Stimulated activated CD4-positive, alpha-beta T cell treated with anti-CD3 and anti-CD28 coated beads, Interleukin-4, amount 100 ng/mL, for 1 hour (primary cell): Measurements from ENCODE around the gene AZIN2.

Source experiments
- DNase-seq: peaks from one replicate; pipeline ENCODE4 v3.0.0-alpha.2; 2020

Gene AZIN2

DNA sequence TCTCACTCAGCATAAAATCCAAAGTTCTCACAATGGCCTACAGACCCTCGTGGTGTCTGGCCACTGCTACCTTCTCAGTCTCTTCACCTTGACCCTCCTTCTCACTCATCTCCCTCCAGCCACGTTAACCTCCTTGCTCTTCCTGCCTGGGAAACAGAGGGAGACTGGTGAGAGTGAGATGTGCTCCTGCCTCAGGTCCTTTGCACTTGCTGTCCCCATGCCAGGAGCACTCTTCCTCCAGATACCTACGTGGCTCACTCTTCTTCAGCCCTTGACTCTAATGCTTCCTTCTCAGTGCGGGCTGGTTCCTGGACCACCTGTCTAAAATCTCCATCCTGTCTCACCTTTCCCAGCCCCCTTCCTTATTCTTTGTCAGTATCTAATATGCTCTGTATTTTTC lies 76.2 kb downstream of the AZIN2 start:
- no peak for DNase-seq

DNA sequence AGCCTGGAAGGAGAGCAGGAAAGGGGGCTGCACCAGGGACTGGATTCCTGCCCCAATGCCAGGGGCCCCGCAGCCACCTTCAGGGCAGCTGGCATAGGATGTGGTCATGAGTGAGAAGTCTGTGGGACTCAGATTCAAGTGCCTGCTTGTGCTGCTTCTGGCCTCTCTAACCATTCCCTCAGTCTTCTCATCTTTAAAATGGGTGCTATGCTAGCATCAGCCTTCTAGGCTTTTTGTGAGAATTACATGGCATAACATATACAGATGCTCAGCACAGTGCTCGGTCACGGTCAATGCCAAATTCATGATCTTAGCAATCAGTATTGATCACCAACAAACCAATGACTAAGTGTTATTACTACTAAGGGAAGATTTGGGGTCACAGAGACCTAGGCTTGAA lies 77.4 kb downstream of the AZIN2 start:
- no peak for DNase-seq

DNA sequence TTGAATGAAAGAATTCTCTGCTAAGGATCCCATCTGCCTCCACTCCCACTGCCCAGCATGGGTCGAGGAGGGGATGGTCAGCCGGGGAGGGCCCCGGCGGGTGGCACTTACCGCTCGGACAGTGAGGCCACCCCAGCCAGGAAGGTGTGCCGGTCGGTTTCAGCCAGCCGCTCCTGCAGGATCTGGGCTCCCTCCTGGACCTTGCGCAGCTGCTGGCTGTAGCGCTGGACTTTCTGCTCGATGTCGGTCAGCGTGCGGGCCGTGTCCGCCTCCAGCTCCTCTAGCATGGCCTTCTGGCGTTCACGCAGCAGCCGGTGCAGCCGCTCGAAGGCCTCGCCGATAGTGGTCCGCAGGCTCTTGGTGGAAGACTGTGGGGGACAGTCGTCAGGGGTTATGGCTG lies 78.6 kb downstream of the AZIN2 start:
- no peak for DNase-seq

DNA sequence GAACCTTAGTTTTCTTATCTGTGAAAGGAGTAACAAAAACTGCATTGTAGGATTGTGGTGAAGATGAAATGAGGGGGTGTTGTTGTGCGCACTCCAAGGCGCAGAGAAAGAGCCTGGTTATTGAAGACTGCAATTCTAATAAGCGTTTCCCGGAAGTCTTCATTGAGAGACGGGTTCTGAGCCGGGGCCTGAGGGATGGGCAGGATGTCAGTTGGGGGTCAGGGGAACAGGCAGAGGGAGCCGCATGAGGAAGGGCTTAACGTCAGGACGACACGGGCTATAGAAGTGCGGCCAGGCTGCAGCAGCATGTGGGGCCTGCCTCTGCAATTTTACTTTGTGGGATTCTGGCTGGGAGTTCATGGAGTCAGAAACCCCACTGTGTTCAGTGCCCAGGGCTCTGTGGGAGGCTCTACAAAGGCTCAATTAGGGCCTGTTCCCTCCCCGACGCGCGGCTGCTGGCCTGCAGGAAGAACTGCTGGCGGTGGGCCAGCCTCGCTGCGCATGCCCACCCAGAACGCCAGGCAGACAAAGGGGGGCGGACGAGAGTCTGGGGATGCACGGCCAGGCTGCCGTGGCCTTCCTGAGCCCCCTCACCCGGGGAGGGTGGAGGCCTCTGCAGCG lies 80.2 kb downstream of the AZIN2 start:
- no peak for DNase-seq

GRCh38 chr1:33162141-33162540 lies 81.2 kb downstream of the AZIN2 start:
- no peak for DNase-seq

- no peak for DNase-seq
These were observed 82.9 kb downstream of the AZIN2 start for GRCh38 chr1:33163621-33164519.

- DNase-seq, result no peak
These were observed 84.3 kb downstream of the AZIN2 start for GRCh38 chr1:33165209-33165608.

DNA sequence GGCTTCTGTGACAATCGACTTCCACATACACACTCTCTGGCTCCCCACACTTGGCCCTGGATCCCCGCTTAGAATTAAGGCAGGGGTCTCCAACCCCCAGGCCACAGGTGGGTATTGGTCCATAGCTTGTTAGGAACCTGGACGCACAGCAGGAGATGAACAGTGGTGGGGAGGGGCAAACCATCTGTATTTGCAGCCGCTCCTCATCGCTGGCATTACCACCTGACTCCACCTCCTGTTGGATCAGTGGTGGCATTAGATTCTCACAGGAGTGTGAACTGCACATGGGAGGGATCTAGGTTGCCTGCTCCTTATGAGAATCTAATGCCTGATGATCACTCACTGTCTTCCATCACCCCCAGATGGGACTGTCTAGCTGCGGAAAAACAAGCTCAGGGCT lies 84.9 kb downstream of the AZIN2 start:
- DNase-seq, result no peak

DNA sequence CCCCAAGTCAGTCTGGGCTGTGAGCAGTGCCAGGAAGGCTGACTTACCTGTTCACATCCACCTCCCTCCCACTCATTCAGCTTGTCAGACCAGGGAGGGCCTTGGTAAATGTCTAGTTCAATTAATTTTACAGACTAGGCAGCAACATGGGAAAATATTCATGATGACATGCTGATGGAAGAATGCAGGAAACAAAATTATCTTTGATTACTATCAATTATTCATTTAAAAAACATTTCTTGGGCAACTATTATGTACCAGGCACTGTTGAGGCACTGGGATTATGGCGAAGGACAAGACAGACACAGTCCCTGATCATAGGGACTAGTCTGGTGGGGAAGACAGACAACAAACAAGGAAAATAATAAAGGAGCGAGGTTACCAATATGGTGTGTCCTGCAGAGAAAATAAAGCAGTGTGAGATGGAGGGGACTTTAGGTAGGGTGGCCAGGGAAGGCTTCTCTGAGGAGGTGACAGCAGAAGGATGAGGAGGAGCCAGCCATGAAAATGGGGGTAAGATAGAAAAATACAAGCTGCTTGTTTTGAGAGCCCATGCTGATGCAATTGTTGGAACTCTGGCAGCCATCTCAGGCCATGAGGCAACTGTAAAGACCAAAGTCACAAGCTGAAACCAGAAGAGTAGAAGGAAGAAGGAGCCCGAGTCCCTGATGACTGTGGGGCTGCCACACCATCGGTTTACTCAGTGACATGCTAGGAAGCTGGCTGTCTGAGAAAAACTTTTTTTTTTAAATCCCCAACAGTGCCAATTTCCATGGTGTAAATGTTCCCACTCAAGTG lies 86.9 kb downstream of the AZIN2 start:
- DNase-seq, result no peak

- no peak for DNase-seq
These were observed 87.8 kb downstream of the AZIN2 start for GRCh38 chr1:33168556-33169289.

GRCh38 chr1:33169290-33170055 lies 88.5 kb downstream of the AZIN2 start:
- DNase-seq, result no peak
